K562 (cell line): Measurements from ENCODE around the gene SF3A2. TPM values are rescaled to one million over a fixed set of nuclear protein-coding genes. Genes with fewer than 3 reads are reported as not detected.

Experiments
- BCOR ChIP-seq: fragments of 450-650 bp; IDR thresholded peaks from 2 replicates; pipeline ENCODE4 v1.6.1; 2016
- CHCHD3 ChIP-seq: fragments of 250-450 bp; sonication (Bioruptor Pico); IDR thresholded peaks from 2 replicates; pipeline ENCODE4 v2.1.2; 2022; ENCODE audit warnings: mild to moderate bottlenecking
- CHD4 ChIP-seq: fragments of 200-600 bp; sonication (generic); IDR thresholded peaks from 3 replicates; pipeline ENCODE4 v1.6.1; 2012; ENCODE audit warnings: low read depth, mild to moderate bottlenecking, mixed read lengths, low read length, inconsistent platforms; ENCODE audit not compliant: insufficient read depth, insufficient replicate concordance, poor library complexity, severe bottlenecking
- COPS2 ChIP-seq: fragments of 450-650 bp; conservative IDR thresholded peaks from 2 replicates; pipeline ENCODE4 v1.6.1; 2016; ENCODE audit warnings: mild to moderate bottlenecking, moderate library complexity
- POLR2A ChIP-seq: fragments of 450-650 bp; conservative IDR thresholded peaks from 2 replicates; pipeline ENCODE4 v1.6.1; 2016
- POLR2G ChIP-seq: fragments of 200-400 bp; formaldehyde crosslinking; IDR thresholded peaks from 2 replicates; pipeline ENCODE4 v1.6.1; 2017; ENCODE audit warnings: low read depth, mild to moderate bottlenecking, antibody characterized with exemption, low read length, moderate library complexity
- PTTG1 ChIP-seq: fragments of 450-650 bp; IDR thresholded peaks from 2 replicates; pipeline ENCODE4 v1.6.1; 2016; ENCODE audit warnings: low read depth, mild to moderate bottlenecking, missing genetic modification characterization, missing compliant biosample characterization
- RAD21 ChIP-seq, 2 experiments: fragments of 250-450 bp in 1 of 2; fragments of 450-650 bp in 1 of 2; sonication (Bioruptor Pico) in 1 of 2; formaldehyde crosslinking in 1 of 2; IDR thresholded peaks in 1 of 2; conservative IDR thresholded peaks in 1 of 2; 2 replicates each; pipeline versions ENCODE4 v1.4.0 to v1.8.0; 2020 to 2022; ENCODE audit warnings: mild to moderate bottlenecking in 2 of 2, moderate library complexity in 1 of 2
- SPI1 ChIP-seq: IDR thresholded peaks from 2 replicates; pipeline ENCODE4 v1.6.1; 2011; ENCODE audit warnings: low read depth, low read length, control low read depth, borderline replicate concordance
- TBL1XR1 ChIP-seq, 2 experiments: IDR thresholded peaks; 2 replicates each; pipeline ENCODE4 v1.6.1; 2012; ENCODE audit warnings: improper control_type of control experiment in 2 of 2, low read length in 2 of 2, mild to moderate bottlenecking in 1 of 2
- YBX1 ChIP-seq: fragments of 450-650 bp; IDR thresholded peaks from 2 replicates; pipeline ENCODE4 v1.7.1; 2016; ENCODE audit warnings: mild to moderate bottlenecking
- ZBTB5 ChIP-seq: fragments of 450-650 bp; IDR thresholded peaks from 2 replicates; pipeline ENCODE4 v1.6.1; 2017; ENCODE audit warnings: antibody characterized with exemption
- ZNF124 ChIP-seq: sonication (generic); formaldehyde crosslinking; IDR thresholded peaks from 2 replicates; pipeline ENCODE4 v1.8.1; 2022; ENCODE audit warnings: missing genetic modification reagents
- ZNF24 ChIP-seq: fragments of 450-650 bp; IDR thresholded peaks from 2 replicates; pipeline ENCODE4 v1.6.1; 2016
- ZNF324 ChIP-seq: fragments of 250-450 bp; sonication (Bioruptor Pico); IDR thresholded peaks from 2 replicates; pipeline ENCODE4 v1.4.0; 2020; ENCODE audit warnings: mild to moderate bottlenecking
- polyA plus RNA-seq, 8 experiments: library from polyadenylated mRNA; depleted of rRNA in 4 of 8; stranded (reverse) in 5 of 8; unstranded in 3 of 8; fragments of >200 nt; fragmentation: Nextera tagmentation in 2 of 8; fragmentation: Illumina TruSeq in 1 of 8; extraction: Ambion mirVana in 2 of 8; extraction: Trizol in 1 of 8; gene quantifications; 2 replicates each; pipeline versions ENCODE4 v1.2.1 to v1.2.3, GENCODE V29; 2011 to 2014; ENCODE audit warnings: inconsistent platforms in 1 of 8, missing spikeins in 1 of 8
- total RNA-seq, 7 experiments: library from RNA; depleted of rRNA in 6 of 7; stranded (reverse); fragments of >200 nt in 6 of 7; fragmentation: Illumina TruSeq in 2 of 7; extraction: Trizol in 2 of 7; gene quantifications; 2 replicates each; pipeline versions ENCODE4 v1.2.1 to v1.2.3, GENCODE V29; 2011 to 2021; ENCODE audit warnings: low replicate concordance in 1 of 7
- TF ChIP-seq, protein P1 (sequence below): fragments of 250-450 bp; sonication (Bioruptor Pico); IDR thresholded peaks from 2 replicates; pipeline ENCODE4 v1.4.0; 2020; ENCODE audit warnings: mild to moderate bottlenecking
- TF ChIP-seq, protein P2 (sequence below), 2 experiments: IDR thresholded peaks in 1 of 2; conservative IDR thresholded peaks in 1 of 2; 2 replicates each; pipeline ENCODE4 v1.6.1; 2016; ENCODE audit warnings: low read depth in 2 of 2, mild to moderate bottlenecking in 1 of 2, missing compliant biosample characterization in 1 of 2, missing genetic modification characterization in 1 of 2, moderate library complexity in 1 of 2
- TF ChIP-seq, protein P3 (sequence below), 2 experiments: fragments of 450-650 bp in 1 of 2; sonication (generic) in 1 of 2; formaldehyde crosslinking in 1 of 2; IDR thresholded peaks in 1 of 2; conservative IDR thresholded peaks in 1 of 2; 2 replicates each; pipeline versions ENCODE4 v1.6.1 to v1.8.1; 2016 to 2023; ENCODE audit warnings: mild to moderate bottlenecking in 2 of 2, moderate library complexity in 2 of 2, inconsistent platforms in 1 of 2, missing genetic modification reagents in 1 of 2

SF3A2 gene
- total and polyA plus RNA-seq, 9 of the 15 experiments (the other 6 are each of a cell fraction or from before 2014, with no cell fraction given) = 0.17 to 194 (median 22.8) TPM

DNA sequence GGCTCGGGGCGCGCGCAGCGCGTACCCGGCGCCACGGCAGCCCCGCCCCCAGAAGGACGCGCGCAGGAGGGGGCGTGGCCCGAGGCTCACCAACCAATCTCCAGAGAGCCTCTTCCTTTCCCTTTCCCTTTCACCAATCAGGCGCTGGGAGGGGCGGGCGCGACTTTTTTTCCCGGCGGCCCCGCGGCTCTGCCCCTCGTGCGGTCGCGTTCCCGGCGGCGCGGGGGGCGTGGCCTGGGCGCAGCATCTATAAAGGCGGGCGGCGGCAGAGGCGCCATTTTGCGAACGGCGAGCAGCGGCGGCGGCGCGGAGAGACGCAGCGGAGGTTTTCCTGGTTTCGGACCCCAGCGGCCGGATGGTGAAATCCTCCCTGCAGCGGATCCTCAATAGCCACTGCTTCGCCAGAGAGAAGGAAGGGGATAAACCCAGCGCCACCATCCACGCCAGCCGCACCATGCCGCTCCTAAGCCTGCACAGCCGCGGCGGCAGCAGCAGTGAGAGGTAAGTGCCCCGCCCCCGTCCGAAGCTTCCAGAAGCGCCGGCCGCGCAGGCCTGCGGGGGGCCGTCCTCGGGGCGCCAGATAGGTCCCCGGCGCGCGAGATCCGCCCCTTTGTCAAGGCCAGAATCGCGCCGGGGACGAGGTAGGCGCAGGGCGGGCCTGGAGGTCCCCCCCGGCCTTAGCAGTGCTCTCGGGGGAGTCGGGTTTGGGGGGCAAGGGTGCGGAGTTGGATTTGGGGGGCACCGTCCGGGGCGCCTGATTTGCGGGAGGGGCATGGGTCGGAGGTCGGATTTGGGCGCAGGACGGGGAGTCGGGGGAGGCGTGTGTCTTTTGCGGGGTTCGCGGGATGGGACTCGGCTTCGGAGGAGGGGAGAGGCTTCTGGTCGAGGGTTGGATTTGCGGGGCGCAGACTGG, 32.9 kb downstream of the SF3A2 start (continued):
- TF ChIP-seq ZNF324 (CRISPR knock-in tag) (no peak), RAD21 (CRISPR knock-in tag; conservative IDR thresholded peaks at IDR 0.05 in 1 of 2, IDR thresholded peaks at IDR 0.05 in 1 of 2) (peak in 1 of 2 experiments; percentile 15; a peak in 1 of 4 replicates), POLR2G (peak; percentile 100), POLR2A (peak; percentile 100), ZBTB5 (0 out of 2 replicates have a peak, but pooled peaks have one; percentile 25), YBX1 (no peak), SPI1 (no peak), BCOR (peak; percentile 46; the same call in 1 of the 2 replicates), COPS2 (no peak), PTTG1 (tag) (no peak), TBL1XR1 (IDR thresholded peaks at IDR 0.05; ENCODE audit: low read length in 2 of 2) (no peak; a peak in 1 of 4 replicates), CHD4 (no peak), ZNF124 (CRISPR knock-in tag) (no peak), ZNF24 (0 out of 2 replicates have a peak, but pooled peaks have one; percentile 24), CHCHD3 (CRISPR knock-in tag) (no peak)
- TF ChIP-seq, protein P1, sequence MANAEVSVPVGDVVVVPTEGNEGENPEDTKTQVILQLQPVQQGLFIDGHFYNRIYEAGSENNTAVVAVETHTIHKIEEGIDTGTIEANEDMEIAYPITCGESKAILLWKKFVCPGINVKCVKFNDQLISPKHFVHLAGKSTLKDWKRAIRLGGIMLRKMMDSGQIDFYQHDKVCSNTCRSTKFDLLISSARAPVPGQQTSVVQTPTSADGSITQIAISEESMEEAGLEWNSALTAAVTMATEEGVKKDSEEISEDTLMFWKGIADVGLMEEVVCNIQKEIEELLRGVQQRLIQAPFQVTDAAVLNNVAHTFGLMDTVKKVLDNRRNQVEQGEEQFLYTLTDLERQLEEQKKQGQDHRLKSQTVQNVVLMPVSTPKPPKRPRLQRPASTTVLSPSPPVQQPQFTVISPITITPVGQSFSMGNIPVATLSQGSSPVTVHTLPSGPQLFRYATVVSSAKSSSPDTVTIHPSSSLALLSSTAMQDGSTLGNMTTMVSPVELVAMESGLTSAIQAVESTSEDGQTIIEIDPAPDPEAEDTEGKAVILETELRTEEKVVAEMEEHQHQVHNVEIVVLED (CRISPR knock-in tag) = peak; percentile 68
- TF ChIP-seq, protein P2, sequence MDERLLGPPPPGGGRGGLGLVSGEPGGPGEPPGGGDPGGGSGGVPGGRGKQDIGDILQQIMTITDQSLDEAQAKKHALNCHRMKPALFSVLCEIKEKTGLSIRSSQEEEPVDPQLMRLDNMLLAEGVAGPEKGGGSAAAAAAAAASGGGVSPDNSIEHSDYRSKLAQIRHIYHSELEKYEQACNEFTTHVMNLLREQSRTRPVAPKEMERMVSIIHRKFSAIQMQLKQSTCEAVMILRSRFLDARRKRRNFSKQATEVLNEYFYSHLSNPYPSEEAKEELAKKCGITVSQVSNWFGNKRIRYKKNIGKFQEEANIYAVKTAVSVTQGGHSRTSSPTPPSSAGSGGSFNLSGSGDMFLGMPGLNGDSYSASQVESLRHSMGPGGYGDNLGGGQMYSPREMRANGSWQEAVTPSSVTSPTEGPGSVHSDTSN (CRISPR knock-in tag; IDR thresholded peaks at IDR 0.05; ENCODE audit: low read depth) = no peak
- TF ChIP-seq, protein P2 (tag; conservative IDR thresholded peaks at IDR 0.05; ENCODE audit: low read depth) = no peak
- TF ChIP-seq, protein P3, sequence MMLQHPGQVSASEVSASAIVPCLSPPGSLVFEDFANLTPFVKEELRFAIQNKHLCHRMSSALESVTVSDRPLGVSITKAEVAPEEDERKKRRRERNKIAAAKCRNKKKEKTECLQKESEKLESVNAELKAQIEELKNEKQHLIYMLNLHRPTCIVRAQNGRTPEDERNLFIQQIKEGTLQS (IDR thresholded peaks at IDR 0.05) = no peak
- TF ChIP-seq, protein P3 (CRISPR knock-in tag; conservative IDR thresholded peaks at IDR 0.05) = 0 out of 2 replicates have a peak, but pooled peaks have one; percentile 58
